Thymus (tissue), 11 donors: ENCODE data around the gene NRG3. TPM values are rescaled to one million over a fixed set of nuclear protein-coding genes. Genes with fewer than 3 reads are reported as not detected.
"Not testable (repeated sequence)": the region's sequence is repeated elsewhere in the genome, so short reads cannot be mapped to it uniquely, and the experiment has no call there.

ENCODE experiments used
- DNase-seq, 9 donors: peaks; one replicate each; pipeline ENCODE4 v3.0.0-alpha.2; 2013; ENCODE audit warnings: low spot score in 9 of 9, low read depth in 6 of 9, missing footprints in 1 of 9
- H3K27ac ChIP-seq, 2 donors: one replicate each; pipeline ENCODE4 v1.5.1; 2013; ENCODE audit warnings: control low read depth in 1 of 2, low read depth in 1 of 2, low read length in 1 of 2, mild to moderate bottlenecking in 1 of 2, moderate library complexity in 1 of 2
- H3K27me3 ChIP-seq, 2 donors: one replicate each; pipeline ENCODE4 v1.5.1; 2013; ENCODE audit warnings: low read length in 1 of 2; ENCODE audit not compliant: control insufficient read depth in 2 of 2, insufficient read depth in 1 of 2
- H3K36me3 ChIP-seq, 2 donors: one replicate each; pipeline ENCODE4 v1.5.1; 2013; ENCODE audit warnings: low read length in 1 of 2, mild to moderate bottlenecking in 1 of 2, moderate library complexity in 1 of 2; ENCODE audit not compliant: control insufficient read depth in 2 of 2, insufficient read depth in 2 of 2
- H3K4me1 ChIP-seq, 2 donors: one replicate each; pipeline ENCODE4 v1.5.1; 2013; ENCODE audit warnings: low read length in 2 of 2; ENCODE audit not compliant: control insufficient read depth in 2 of 2, insufficient read depth in 2 of 2
- H3K4me3 ChIP-seq, 2 donors: one replicate each; pipeline ENCODE4 v1.5.1; 2013; ENCODE audit warnings: low read length in 2 of 2, control low read depth in 1 of 2, mild to moderate bottlenecking in 1 of 2
- H3K9me3 ChIP-seq, 2 donors: one replicate each; pipeline ENCODE4 v1.5.1; 2013; ENCODE audit warnings: low read length in 1 of 2, mild to moderate bottlenecking in 1 of 2; ENCODE audit not compliant: control insufficient read depth in 2 of 2, insufficient read depth in 1 of 2
- WGBS: extraction: QIAGEN DNeasy Blood & Tissue Kit; methylation state at CpG from one replicate; pipeline ENCODE4 v1.1.7; 2013; 5-methylcytosine and 5-hydroxymethylcytosine counted together
- polyA plus RNA-seq: library from polyadenylated mRNA; stranded (reverse); fragments of 200-250 nt; gene quantifications from one replicate; pipeline ENCODE4 v1.2.3, GENCODE V29; 2013
- total RNA-seq: library from RNA; stranded (reverse); fragments of 120-200 nt; gene quantifications from one replicate; pipeline ENCODE4 v1.2.4, GENCODE V29; 2013
- donor health status: healthy.

The NRG3 gene
- total and polyA plus RNA-seq, 2 donors: 0.09 TPM; not detected in 1

DNA sequence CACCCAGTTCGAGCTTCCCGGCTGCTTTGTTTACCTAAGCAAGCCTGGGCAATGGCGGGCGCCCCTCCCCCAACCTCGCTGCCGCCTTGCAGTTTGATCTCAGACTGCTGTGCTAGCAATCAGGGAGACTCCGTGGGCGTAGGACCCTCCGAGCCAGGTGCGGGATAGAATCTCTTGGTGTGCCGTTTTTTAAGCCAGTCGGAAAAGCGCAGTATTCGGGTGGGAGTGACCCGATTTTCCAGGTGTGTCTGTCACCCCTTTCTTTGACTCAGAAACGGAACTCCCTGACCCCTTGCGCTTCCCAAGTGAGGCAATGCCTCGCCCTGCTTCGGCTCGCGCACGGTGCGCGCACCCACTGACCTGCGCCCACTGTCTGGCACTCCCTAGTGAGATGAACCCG, 474.6 kb downstream of the NRG3 start:
- not testable (repeated sequence) for H3K27ac ChIP-seq, H3K4me3 ChIP-seq, H3K9me3 ChIP-seq, H3K4me1 ChIP-seq, H3K27me3 ChIP-seq, DNase-seq, H3K36me3 ChIP-seq
- 95% methylated on average over 18 of the region's 26 CpGs for WGBS

DNA sequence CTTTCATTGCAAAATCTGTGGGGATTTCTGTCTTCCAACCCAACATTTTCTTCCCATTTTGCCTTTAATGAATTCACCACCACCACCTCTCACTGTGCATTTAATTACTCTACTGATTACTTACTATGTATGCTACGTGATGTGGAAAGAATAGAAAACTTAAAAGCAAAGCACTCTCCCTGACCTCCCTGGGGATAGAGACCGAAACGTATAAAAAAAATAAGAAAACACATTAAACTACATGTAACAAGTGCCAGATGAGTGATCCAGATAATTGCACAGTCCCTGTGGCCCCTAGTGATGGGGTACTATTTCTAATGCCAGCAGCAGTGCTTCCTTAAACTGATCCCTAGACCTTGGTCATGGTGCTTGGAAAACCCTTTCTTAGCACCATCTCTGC, 478.4 kb downstream of the NRG3 start:
- 96% methylated on average over 3 of the region's 3 CpGs for WGBS
- peaks cover 0 to 4% of the 10 kb centered on the region in 2 donors for H3K9me3 ChIP-seq
- no peaks in the 10 kb centered on the region for H3K4me1 ChIP-seq
- no peak overlapping the region for H3K27ac ChIP-seq
- H3K27me3 ChIP-seq: no peaks in the 10 kb centered on the region
- H3K36me3 ChIP-seq: no peaks in the 10 kb centered on the region
- DNase-seq: no peak
- no peak overlapping the region for H3K4me3 ChIP-seq

DNA sequence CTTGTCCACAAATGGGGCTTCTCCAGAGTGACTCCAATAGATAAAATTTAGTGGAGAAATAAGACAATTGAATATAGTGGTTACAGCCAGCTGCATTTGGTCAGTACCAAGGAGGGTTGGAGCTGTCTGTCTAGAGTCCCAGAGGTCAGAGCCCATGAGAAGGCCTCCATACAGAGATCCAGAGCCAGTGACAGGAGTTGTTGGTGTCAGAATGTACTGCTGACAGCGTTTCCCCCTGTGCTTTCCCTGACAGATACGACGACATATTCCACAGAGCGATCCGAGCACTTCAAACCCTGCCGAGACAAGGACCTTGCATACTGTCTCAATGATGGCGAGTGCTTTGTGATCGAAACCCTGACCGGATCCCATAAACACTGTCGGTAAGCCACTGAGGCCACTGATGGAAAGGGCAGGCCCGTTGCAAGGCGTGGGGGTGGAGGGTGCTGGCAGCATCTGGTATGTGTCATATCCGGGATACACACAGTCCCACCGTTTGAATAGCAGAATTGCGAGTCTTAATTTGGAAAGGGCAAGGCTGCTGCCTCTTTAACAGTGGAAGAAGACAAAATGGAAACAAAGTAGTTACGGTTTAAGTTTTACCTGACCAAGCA, 483.6 kb downstream of the NRG3 start:
- Histone ChIP-seq H3K36me3 (no peaks in the 10 kb centered on the region), H3K4me1 (no peaks in the 10 kb centered on the region), H3K27me3 (no peaks in the 10 kb centered on the region), H3K4me3 (no peak overlapping the region), H3K27ac (no peak overlapping the region), H3K9me3 (no peaks in the 10 kb centered on the region)
- no peak for DNase-seq
- 91% methylated on average over 16 of the region's 16 CpGs for WGBS

DNA sequence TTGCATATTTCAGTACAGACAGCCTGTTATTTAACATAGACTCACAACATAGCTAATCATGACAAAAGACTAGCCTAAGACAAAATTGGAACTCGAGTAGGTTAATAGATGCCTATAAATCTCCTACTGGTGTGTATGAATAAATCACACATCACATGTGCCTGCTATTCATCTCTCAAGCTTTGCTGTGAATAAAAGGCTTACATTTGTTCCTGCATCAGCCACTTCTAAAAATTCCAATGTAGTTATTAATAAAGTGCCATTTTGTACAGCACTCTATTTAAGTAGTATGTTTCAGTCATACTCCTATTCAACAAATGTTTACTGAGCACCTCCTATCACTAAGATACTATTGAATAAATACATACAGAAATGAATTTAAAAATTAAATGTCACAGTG, 486.3 kb downstream of the NRG3 start:
- Histone ChIP-seq H3K36me3 (no peaks in the 10 kb centered on the region), H3K4me1 (no peaks in the 10 kb centered on the region), H3K4me3 (no peak overlapping the region), H3K27ac (no peak overlapping the region), H3K9me3 (no peaks in the 10 kb centered on the region), H3K27me3 (no peaks in the 10 kb centered on the region)
- no peak for DNase-seq
- 78% methylated on average over 1 of the region's 1 CpG for WGBS

DNA sequence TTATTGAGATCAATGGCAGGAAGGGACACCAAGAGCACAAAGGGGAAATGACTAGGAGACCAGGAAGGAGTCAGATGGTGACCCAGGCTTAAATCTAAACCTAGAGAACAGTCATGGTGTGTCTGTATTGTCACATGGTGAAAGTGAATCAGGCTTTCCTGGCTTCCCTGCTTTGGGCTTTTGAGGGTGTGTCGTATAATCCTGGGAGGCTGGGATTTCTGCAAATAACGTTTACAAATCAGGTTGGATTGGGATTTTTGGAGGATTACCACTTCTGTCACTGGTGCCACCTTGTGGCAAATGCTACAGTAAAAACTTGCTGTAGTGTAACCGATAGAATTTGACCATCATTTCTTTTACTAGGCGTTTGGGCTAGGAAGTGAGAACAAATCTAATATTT, 502.6 kb downstream of the NRG3 start:
- no peaks in the 10 kb centered on the region for H3K36me3 ChIP-seq
- H3K4me3 ChIP-seq: no peak overlapping the region
- DNase-seq: no peak
- H3K27ac ChIP-seq: no peak overlapping the region
- no peaks in the 10 kb centered on the region for H3K9me3 ChIP-seq
- no peaks in the 10 kb centered on the region for H3K4me1 ChIP-seq
- WGBS: 46% methylated on average over 4 of the region's 4 CpGs
- H3K27me3 ChIP-seq: no peaks in the 10 kb centered on the region

DNA sequence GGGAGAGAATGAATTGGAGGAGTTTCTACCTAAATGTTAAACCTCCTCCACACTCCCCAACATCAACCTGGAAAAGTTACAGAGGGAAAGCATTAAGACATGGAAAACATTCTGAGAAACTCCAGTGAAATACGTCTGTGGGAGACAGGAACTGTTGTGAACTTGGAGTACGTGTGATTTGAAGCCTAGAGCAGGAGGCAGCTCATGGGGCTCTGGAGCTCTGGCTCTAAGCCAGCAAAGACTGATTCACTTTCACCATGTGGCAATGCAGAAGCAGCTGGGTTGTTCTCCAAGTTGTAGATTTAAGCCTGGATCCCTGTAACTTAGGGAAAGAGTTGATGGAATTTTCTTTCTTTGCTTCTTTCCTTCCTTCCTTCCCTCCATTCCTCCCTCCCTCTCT, 503.2 kb downstream of the NRG3 start:
- H3K27me3 ChIP-seq: no peaks in the 10 kb centered on the region
- no peaks in the 10 kb centered on the region for H3K4me1 ChIP-seq
- 34% methylated on average over 2 of the region's 2 CpGs for WGBS
- H3K9me3 ChIP-seq: no peaks in the 10 kb centered on the region
- no peak overlapping the region for H3K27ac ChIP-seq
- no peak for DNase-seq
- H3K4me3 ChIP-seq: no peak overlapping the region
- no peaks in the 10 kb centered on the region for H3K36me3 ChIP-seq

DNA sequence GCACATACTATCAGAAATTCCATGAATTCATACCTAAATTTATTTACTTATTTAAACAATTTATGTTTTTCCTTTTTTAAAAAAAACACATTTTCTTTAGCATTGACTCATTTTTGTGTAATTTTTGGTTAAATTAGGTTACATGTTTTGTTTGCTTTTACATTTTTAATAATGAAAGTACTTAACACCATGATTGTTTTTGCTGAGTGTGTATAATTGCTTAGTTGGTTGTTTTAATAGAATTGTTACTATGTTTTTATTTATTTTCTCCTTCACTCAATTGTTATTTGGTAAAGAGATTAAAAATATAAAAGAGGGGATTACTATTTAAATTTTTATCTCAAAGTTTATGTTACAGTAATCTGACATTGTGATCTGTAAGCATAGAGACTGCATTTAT, 508.4 kb downstream of the NRG3 start:
- H3K4me1 ChIP-seq: no peaks in the 10 kb centered on the region
- no peak for DNase-seq
- H3K36me3 ChIP-seq: no peaks in the 10 kb centered on the region
- no peak overlapping the region for H3K27ac ChIP-seq
- H3K4me3 ChIP-seq: no peak overlapping the region
- H3K27me3 ChIP-seq: no peaks in the 10 kb centered on the region
- no peaks in the 10 kb centered on the region for H3K9me3 ChIP-seq

DNA sequence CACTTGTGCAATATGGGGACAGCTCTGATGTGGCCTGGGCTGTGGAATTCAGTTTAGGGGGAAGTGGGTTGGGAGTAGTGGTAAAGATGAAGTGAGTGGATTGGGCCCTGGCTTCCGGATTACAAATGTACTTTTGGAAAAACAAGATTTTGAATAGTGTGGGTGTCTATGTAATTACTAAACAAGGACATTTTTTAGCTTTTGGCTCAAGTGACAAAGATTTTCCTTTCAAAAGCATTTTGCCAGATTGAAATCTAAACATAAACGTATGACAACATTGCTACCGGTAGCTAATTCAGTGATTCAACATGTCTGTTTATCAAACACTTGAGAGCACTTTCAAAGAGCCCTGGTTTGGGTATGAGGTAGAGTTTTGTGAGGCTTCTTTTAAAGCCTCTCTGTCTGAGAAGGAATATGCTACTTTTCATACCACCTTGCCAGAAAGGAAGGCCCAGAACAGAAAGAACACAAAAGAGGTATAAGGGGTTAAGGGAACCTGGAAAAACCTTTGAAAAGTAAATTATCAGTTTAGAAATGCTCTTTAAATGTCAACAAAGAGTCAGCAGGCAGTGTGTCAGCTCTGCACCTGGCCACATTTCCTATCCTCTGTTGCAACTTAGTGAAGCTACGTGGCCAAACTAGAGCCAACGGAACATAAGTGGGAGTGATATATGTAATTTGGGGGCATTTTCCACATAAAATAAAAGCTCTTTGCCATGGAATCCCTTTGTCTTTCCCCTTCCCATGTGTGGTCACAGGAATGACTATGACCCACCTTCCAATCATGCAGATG, 516.1 kb downstream of the NRG3 start:
- Histone ChIP-seq H3K27ac (no peak overlapping the region), H3K36me3 (no peaks in the 10 kb centered on the region), H3K27me3 (no peaks in the 10 kb centered on the region), H3K4me1 (no peaks in the 10 kb centered on the region), H3K4me3 (no peak overlapping the region), H3K9me3 (no peaks in the 10 kb centered on the region)
- no peak for DNase-seq
- 86% methylated on average over 5 of the region's 5 CpGs for WGBS

DNA sequence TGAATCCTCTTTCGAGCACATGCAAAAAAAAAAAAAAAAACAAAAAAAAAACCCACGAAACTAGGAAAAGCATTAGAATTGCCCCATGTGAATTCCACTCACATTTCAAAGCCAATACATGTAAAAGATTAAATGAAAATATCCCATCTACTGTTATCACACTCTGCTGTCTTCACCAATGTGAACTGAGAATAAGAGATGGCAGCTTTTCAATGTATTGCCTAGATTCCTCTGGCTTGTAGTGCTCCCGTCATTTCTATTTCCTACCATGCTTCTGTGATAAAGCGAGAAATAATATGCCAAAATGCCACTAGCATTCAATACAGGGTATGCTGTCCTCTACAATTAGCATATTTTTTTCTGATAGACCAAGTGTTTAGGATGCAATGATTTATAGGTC, 517.0 kb downstream of the NRG3 start:
- H3K36me3 ChIP-seq: no peaks in the 10 kb centered on the region
- DNase-seq: no peak
- no peaks in the 10 kb centered on the region for H3K4me1 ChIP-seq
- H3K27me3 ChIP-seq: no peaks in the 10 kb centered on the region
- 85% methylated on average over 4 of the region's 4 CpGs for WGBS
- H3K27ac ChIP-seq: no peak overlapping the region
- H3K9me3 ChIP-seq: no peaks in the 10 kb centered on the region
- no peak overlapping the region for H3K4me3 ChIP-seq
